Lower leg skin (tissue), 4 donors: ENCODE results near the gene RNASE12. TPM values are rescaled to one million over a fixed set of nuclear protein-coding genes. Genes with fewer than 3 reads are reported as not detected.
"Not testable (repeated sequence)": the region's sequence is repeated elsewhere in the genome, so short reads cannot be mapped to it uniquely, and the experiment has no call there.

Experiments
- DNase-seq, 2 donors: peaks; one replicate each; pipeline ENCODE4 v3.0.0-alpha.2; 2019; ENCODE audit warnings: low spot score in 2 of 2
- H3K4me3 ChIP-seq: fragments of 200-600 bp; sonication (generic); 2 replicates; pipeline ENCODE4 v1.5.1; 2017; ENCODE audit warnings: mild to moderate bottlenecking, low read depth; ENCODE audit not compliant: poor library complexity, severe bottlenecking
- POLR2A ChIP-seq, 2 donors: fragments of 450-650 bp; IDR thresholded peaks; one replicate each; pipeline ENCODE4 v1.6.1; 2016 to 2017; ENCODE audit warnings: antibody characterized with exemption in 2 of 2, mild to moderate bottlenecking in 1 of 2, moderate library complexity in 1 of 2
- WGBS, 2 donors: methylation state at CpG; one replicate each; pipeline ENCODE4 v1.1.5; 2018; 5-methylcytosine and 5-hydroxymethylcytosine counted together
- intact Hi-C: fragments of 100-400 bp; cut with DNase I; formaldehyde crosslinking; loops from one replicate; pipeline ENCODE4 v1.15.0; 2023; ENCODE audit warnings: low total_unique reads
- total RNA-seq, 4 donors: library from RNA; depleted of rRNA; stranded (reverse); fragments of >200 nt; gene quantifications; one replicate each; pipeline ENCODE4 v1.1.0, GENCODE V29; 2016
- TF ChIP-seq, protein P1 (sequence below), 3 donors: fragments of 450-650 bp; IDR thresholded peaks; one replicate each; pipeline ENCODE4 v1.5.1; 2016; ENCODE audit warnings: antibody characterized with exemption in 3 of 3, mild to moderate bottlenecking in 3 of 3, moderate library complexity in 2 of 3

Gene RNASE12
- total RNA-seq, 4 donors from 2014 or later: not detected

DNA sequence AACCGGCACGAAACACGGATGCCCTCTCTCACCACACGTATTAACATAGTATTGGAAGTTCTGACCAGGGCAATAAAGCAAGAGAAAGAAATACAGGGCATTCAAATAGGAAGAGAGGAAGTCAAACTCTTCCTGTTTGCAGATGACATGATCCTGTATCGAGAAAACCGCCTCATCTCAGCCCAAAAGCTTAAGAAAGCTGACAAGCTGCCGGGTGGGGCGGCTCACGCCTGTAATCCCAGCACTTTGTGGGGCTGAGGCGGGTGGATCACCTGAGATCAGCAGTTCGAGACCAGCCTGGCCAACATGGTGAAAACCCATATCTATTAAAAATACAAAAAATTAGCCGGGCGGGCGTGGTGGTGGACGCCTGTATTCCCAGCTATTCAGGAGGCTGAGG is 32.6 kb upstream of the RNASE12 start:
- intact Hi-C loops: no loop called here
- 63 to 75% methylated on average over 15 of the region's 15 CpGs for WGBS, 2 donors
- no peak for DNase-seq
- no peak for TF ChIP-seq POLR2A (IDR thresholded peaks at IDR 0.05)
- no peak overlapping the region for H3K4me3 ChIP-seq

DNA sequence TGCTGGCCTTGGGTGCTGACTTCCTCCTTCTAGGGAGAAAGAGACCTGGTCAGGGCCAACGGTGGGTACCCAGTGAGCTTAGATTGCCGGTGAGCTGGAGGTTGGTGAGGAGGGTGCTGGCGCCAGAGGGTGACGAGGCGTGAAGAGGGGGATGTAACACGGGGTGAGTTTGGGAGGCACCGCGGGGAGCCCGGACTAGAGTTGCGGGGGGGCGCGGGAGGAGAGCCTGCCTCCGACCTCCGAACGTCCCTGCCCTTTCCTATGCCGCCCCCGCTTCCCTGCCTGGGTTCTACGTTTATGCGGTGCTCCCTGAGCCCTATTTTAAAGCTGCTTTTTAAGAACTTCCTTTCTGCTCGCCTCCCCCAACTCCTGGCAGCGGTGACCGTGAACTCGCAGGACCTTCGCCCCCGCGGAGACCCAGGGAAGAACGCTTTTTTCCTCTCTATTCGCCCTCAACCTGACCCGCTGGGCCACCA is 31.7 kb upstream of the RNASE12 start:
- no peak overlapping the region for H3K4me3 ChIP-seq
- WGBS, 2 donors: 34 to 65% methylated on average over 28 to 29 of the region's 29 CpGs
- TF ChIP-seq POLR2A (IDR thresholded peaks at IDR 0.05): no peak
- TF ChIP-seq, protein P1, sequence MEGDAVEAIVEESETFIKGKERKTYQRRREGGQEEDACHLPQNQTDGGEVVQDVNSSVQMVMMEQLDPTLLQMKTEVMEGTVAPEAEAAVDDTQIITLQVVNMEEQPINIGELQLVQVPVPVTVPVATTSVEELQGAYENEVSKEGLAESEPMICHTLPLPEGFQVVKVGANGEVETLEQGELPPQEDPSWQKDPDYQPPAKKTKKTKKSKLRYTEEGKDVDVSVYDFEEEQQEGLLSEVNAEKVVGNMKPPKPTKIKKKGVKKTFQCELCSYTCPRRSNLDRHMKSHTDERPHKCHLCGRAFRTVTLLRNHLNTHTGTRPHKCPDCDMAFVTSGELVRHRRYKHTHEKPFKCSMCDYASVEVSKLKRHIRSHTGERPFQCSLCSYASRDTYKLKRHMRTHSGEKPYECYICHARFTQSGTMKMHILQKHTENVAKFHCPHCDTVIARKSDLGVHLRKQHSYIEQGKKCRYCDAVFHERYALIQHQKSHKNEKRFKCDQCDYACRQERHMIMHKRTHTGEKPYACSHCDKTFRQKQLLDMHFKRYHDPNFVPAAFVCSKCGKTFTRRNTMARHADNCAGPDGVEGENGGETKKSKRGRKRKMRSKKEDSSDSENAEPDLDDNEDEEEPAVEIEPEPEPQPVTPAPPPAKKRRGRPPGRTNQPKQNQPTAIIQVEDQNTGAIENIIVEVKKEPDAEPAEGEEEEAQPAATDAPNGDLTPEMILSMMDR (IDR thresholded peaks at IDR 0.05): no peak
- DNase-seq: no peak
- intact Hi-C loops: no loop called here

DNA sequence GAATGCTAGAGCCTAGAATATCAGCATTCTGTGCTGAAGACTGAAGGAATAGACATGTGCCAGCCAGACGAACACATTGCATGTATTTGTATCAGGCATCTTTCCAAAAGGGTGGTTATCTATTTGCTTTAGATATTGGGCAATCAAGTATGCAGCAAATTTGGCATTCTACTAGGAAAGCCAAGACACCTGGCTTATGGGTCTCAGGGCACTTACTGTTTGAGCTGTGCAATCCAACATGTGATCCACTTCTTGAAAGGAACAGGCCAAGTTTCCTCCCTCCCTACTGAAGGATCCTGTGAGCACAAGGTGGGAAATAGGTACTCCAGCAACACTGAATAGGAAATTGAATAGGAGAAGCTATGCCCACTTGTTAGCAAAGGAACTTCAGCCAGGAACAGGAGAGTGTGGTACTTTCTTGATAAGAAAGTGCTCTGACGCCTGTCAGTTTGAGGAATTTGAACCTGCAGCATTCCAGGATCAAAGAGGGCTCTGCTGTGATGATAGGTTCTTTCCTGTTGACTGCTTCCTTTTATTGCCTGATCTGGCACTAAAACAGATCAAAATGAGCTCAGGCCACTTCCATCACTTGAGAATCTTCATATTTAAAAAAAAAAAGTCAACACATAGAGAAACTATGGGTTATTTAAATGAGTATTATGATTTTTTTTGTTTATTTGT is 29.8 kb upstream of the RNASE12 start:
- TF ChIP-seq, protein P1 (IDR thresholded peaks at IDR 0.05): no peak
- TF ChIP-seq POLR2A (IDR thresholded peaks at IDR 0.05): no peak
- WGBS, 2 donors: 49 to 50% methylated on average over 2 of the region's 2 CpGs
- intact Hi-C loops: no loop called here
- H3K4me3 ChIP-seq: no peak overlapping the region
- no peak for DNase-seq

DNA sequence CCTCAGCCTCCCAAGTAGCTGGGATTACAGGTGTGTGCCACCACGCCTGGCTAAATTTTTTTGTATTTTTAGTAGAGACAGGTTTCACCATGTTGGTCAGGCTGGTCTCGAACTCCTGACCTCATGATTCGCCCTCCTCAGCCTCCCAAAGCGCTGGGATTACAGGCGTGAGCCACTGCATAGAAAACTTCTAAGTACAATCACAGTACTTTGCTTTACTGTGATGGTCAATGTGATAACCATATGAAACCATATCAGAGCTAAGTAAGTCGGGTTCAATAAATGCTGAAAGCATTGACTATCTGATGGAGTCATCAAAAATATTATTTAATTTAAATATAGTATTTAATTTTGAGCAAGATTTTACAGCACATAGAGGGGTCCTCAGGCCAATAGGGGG is 28.5 kb upstream of the RNASE12 start:
- intact Hi-C loops, DNase-seq, H3K4me3 ChIP-seq: not testable (repeated sequence)
- WGBS, 2 donors: 85 to 90% methylated on average over 6 of the region's 6 CpGs

DNA sequence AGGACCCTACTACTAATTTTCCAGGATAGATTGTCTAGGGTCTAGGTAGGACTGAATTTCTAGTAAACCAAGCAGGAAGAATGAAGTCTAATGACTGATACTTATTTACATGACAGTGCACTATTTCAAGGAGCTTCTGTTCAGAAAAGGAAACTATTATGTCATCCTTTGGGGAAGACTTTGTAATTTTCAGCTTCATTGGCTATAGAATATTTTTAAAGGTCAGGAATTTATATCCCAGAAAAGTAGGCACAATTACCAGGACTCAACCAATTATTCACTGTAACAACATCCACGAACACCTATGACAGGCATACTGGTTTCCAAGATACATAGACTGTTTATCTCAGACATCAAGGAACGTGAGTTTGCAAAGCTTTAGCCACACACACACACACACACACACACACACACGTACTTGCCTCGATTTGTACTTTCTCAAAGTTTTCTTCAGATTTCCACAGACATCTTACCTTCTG is 27.1 kb upstream of the RNASE12 start:
- DNase-seq: no peak
- H3K4me3 ChIP-seq: no peak overlapping the region
- WGBS, 2 donors: 52 to 59% methylated on average over 4 of the region's 4 CpGs
- TF ChIP-seq, protein P1 (IDR thresholded peaks at IDR 0.05): no peak
- no peak for TF ChIP-seq POLR2A (IDR thresholded peaks at IDR 0.05)
- intact Hi-C loops: no loop called here

DNA sequence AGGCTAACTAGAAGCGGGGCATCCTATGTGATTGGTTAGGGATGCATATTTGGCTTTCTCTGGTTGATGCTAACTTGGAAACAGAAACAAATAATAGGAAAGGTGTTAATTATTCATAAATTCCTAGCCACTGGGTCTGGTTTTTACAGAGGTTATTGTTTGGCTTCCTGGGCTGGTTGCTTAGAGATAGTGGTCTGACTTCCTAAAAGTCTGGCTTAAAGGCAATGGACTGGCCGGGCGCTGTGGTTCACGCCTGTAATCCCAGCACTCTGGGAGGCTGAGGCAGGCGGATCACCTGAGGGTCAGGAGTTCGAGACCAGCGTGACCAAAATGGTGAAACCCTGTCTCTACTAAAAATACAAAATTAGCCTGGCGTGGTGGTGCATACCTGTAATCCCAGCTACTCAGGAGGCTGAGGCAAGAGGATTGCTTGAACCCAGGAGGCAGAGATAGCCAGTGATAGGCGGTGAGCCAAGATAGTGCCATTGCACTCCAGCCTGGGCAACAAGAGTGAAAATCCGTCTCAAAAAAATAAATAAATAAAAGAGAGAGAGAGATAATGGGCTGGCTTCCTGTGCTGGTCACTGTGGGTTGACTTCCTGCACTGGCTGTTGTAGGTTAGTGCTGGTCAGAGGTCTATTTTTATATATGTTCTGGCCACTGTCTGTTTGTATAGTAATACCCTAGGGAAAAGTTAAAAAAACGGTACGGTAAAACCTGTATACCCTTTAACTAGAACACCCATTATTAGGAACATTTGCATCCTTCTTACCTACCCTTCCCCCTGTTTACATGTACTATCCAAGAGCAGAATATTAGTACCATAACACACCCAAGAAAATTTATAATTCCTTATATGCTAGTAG is 26.2 kb upstream of the RNASE12 start:
- no peak for DNase-seq
- TF ChIP-seq, protein P1 (IDR thresholded peaks at IDR 0.05): no peak
- no peak for TF ChIP-seq POLR2A (IDR thresholded peaks at IDR 0.05)
- WGBS, 2 donors: 88% methylated on average over 12 of the region's 12 CpGs
- H3K4me3 ChIP-seq: no peak overlapping the region
- intact Hi-C loops: no loop called here
